Hematopoietic multipotent progenitor cell treated with erythropoietin and hydrocortisone succinate and interleukin-3 and kit ligand, for 4 days (in vitro differentiated cells): ENCODE results near the gene PRR23A.

ENCODE experiments used
- DNase-seq: peaks from one replicate; pipeline ENCODE4 v3.0.0-alpha.2; 2015

The PRR23A gene

GRCh38 chr3:138971766-138972320 lies 34.2 kb downstream of the PRR23A start:
- no peak for DNase-seq

GRCh38 chr3:138964923-138965322 lies 41.1 kb downstream of the PRR23A start:
- DNase-seq = no peak

- no peak for DNase-seq
These were observed 41.8 kb downstream of the PRR23A start for GRCh38 chr3:138964264-138964663.

GRCh38 chr3:138962854-138963560 lies 43.1 kb downstream of the PRR23A start:
- no peak for DNase-seq

- no peak for DNase-seq
These were observed 45.6 kb downstream of the PRR23A start for GRCh38 chr3:138960417-138960852.
